Right lobe of liver (tissue), 4 donors: ENCODE results near the gene NTM.

Experiments
- CTCF ChIP-seq, 4 donors: fragments of 200-600 bp in 3 of 4; fragments of 450-650 bp in 1 of 4; IDR thresholded peaks; one replicate each; pipeline versions ENCODE4 v1.5.1 to v1.8.0; 2016 to 2022; ENCODE audit warnings: antibody characterized with exemption in 4 of 4, mild to moderate bottlenecking in 2 of 4
- POLR2A ChIP-seq: fragments of 450-650 bp; IDR thresholded peaks from one replicate; pipeline ENCODE4 v1.6.1; 2017; ENCODE audit warnings: antibody characterized with exemption, mild to moderate bottlenecking
- donor health status: DM: no; HTN: no; CAD: no.
- donor health status: DM: no; HTN: no; CAD: no.
- donor health status: DM: no; HTN: yes; CAD: no.

- no peak for TF ChIP-seq CTCF (IDR thresholded peaks at IDR 0.05)
- no peak for TF ChIP-seq POLR2A
Measured at GRCh38 chr11:131894615-131895544, 524.5 kb downstream of the NTM start.
